ENCODE measurements around the gene ANKUB1.

The ANKUB1 gene

GRCh38 chr3:149727656-149728055 is 64.7 kb downstream of the ANKUB1 start:
- TF ChIP-seq FOXP2 (optimal IDR thresholded peaks at IDR 0.05; ENCODE audit: borderline replicate concordance, extremely low read depth, extremely low read length, insufficient read depth) (no peak), POLR2AphosphoS5 (IDR thresholded peaks at IDR 0.05; ENCODE audit: low read depth, low read length) (no peak), SIN3A (IDR thresholded peaks at IDR 0.05; ENCODE audit: borderline replicate concordance, insufficient read depth, low read length) (no peak), TAF1 (IDR thresholded peaks at IDR 0.05; ENCODE audit: borderline replicate concordance, insufficient read depth, low read length) (no peak)
- TF ChIP-seq, protein P1, sequence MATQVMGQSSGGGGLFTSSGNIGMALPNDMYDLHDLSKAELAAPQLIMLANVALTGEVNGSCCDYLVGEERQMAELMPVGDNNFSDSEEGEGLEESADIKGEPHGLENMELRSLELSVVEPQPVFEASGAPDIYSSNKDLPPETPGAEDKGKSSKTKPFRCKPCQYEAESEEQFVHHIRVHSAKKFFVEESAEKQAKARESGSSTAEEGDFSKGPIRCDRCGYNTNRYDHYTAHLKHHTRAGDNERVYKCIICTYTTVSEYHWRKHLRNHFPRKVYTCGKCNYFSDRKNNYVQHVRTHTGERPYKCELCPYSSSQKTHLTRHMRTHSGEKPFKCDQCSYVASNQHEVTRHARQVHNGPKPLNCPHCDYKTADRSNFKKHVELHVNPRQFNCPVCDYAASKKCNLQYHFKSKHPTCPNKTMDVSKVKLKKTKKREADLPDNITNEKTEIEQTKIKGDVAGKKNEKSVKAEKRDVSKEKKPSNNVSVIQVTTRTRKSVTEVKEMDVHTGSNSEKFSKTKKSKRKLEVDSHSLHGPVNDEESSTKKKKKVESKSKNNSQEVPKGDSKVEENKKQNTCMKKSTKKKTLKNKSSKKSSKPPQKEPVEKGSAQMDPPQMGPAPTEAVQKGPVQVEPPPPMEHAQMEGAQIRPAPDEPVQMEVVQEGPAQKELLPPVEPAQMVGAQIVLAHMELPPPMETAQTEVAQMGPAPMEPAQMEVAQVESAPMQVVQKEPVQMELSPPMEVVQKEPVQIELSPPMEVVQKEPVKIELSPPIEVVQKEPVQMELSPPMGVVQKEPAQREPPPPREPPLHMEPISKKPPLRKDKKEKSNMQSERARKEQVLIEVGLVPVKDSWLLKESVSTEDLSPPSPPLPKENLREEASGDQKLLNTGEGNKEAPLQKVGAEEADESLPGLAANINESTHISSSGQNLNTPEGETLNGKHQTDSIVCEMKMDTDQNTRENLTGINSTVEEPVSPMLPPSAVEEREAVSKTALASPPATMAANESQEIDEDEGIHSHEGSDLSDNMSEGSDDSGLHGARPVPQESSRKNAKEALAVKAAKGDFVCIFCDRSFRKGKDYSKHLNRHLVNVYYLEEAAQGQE (IDR thresholded peaks at IDR 0.05; ENCODE audit: insufficient read depth in 1 of 2, low read depth in 2 of 2, low read length in 2 of 2) = no peak

DNA sequence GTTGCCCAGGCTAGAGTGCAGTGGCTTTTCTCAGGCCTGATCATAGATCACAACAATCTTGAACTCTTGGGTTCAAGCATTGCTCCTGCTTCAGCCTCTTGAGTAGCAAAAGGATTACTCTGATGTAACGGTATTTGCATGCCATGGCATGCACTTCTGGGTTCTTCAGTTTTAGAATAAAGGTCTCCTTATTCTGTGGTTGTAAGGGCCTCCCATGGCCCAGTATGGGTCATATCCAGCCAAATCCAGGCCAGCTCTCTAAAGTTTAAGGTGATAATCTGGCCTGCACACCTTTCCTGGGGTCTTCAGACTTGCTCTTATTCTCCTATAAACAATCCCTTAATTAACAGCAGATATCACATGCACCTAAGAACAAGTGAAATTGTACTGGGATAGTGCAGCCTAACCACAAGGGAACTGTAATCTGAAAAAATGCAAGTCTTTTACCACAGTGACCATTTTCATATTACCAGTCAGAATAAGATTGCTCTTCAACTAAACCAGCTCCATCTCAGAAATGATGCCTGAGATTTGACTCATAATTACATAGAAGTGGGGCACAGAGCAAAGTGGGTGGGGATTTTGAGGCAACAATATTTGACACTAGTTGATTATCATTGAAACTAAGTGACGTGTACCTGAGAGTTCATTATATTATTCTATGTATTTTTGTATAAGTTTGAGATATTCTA is 65.5 kb downstream of the ANKUB1 start:
- TF ChIP-seq POLR2AphosphoS5 (IDR thresholded peaks at IDR 0.05; ENCODE audit: low read depth, low read length) = no peak
- no peak for TF ChIP-seq TAF1 (IDR thresholded peaks at IDR 0.05; ENCODE audit: borderline replicate concordance, insufficient read depth, low read length)
- TF ChIP-seq, protein P1 (IDR thresholded peaks at IDR 0.05; ENCODE audit: insufficient read depth in 1 of 2, low read depth in 2 of 2, low read length in 2 of 2) = no peak
- no peak for TF ChIP-seq SIN3A (IDR thresholded peaks at IDR 0.05; ENCODE audit: borderline replicate concordance, insufficient read depth, low read length)

DNA sequence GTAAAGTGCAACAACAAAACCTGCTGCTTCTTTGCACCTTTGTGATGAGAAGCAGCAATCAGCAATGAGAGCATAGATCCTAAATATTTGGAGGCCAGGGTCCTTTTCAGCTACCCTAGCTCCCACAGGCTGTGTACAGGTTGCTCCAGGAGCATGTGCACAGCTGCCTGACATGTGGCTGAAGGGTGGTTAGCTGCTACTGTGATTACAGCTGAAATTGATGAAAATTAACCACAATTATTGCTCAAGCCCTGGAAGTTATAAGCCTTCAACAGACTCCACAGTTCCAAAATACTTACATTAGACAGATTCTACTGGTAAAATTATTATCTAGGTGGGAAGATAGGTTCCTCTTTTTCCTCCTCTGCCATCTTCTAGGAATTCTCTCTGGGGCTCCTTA is 68.6 kb downstream of the ANKUB1 start:
- no peak for TF ChIP-seq SIN3A (IDR thresholded peaks at IDR 0.05; ENCODE audit: borderline replicate concordance, insufficient read depth, low read length)
- TF ChIP-seq POLR2AphosphoS5 (IDR thresholded peaks at IDR 0.05; ENCODE audit: low read depth, low read length) = no peak
- TF ChIP-seq, protein P1 (IDR thresholded peaks at IDR 0.05; ENCODE audit: insufficient read depth in 1 of 2, low read depth in 2 of 2, low read length in 2 of 2) = no peak
- TF ChIP-seq FOXP2 (optimal IDR thresholded peaks at IDR 0.05; ENCODE audit: borderline replicate concordance, extremely low read depth, extremely low read length, insufficient read depth) = no peak
- no peak for TF ChIP-seq TAF1 (IDR thresholded peaks at IDR 0.05; ENCODE audit: borderline replicate concordance, insufficient read depth, low read length)

GRCh38 chr3:149720918-149721317 is 71.4 kb downstream of the ANKUB1 start:
- TF ChIP-seq, protein P1 (IDR thresholded peaks at IDR 0.05; ENCODE audit: insufficient read depth in 1 of 2, low read depth in 2 of 2, low read length in 2 of 2) = no peak
- TF ChIP-seq FOXP2 (optimal IDR thresholded peaks at IDR 0.05; ENCODE audit: borderline replicate concordance, extremely low read depth, extremely low read length, insufficient read depth) (no peak), TAF1 (IDR thresholded peaks at IDR 0.05; ENCODE audit: borderline replicate concordance, insufficient read depth, low read length) (no peak), POLR2AphosphoS5 (IDR thresholded peaks at IDR 0.05; ENCODE audit: low read depth, low read length) (no peak), SIN3A (IDR thresholded peaks at IDR 0.05; ENCODE audit: borderline replicate concordance, insufficient read depth, low read length) (no peak)

Measured in PFSK-1 (cell line).